ENCODE data around the gene DOCK1. TPM values are rescaled to one million over a fixed set of nuclear protein-coding genes. Genes with fewer than 3 reads are reported as not detected.
"Not testable (repeated sequence)": the region's sequence is repeated elsewhere in the genome, so short reads cannot be mapped to it uniquely, and the experiment has no call there.

DOCK1 gene
- total RNA-seq, 1 donor from 2014 or later: 99.7 TPM

GRCh38 chr10:126898460-126898859, 6.8 kb upstream of the DOCK1 start:
- DNase-seq (ENCODE audit: low spot score) (no peak), ATAC-seq (no peak)
- intact Hi-C loops (cut with DNase I): no loop called here

GRCh38 chr10:126899529-126899928, 5.7 kb upstream of the DOCK1 start:
- not testable (repeated sequence) for DNase-seq (ENCODE audit: low spot score); ATAC-seq

GRCh38 chr10:126902157-126902556, 3.1 kb upstream of the DOCK1 start:
- DNase-seq (ENCODE audit: low spot score) (no peak), ATAC-seq (no peak)
- intact Hi-C loops (cut with DNase I): no loop called here

More at GRCh38 chr10:126899529-126899928, 5.7 kb upstream of the DOCK1 start:
- intact Hi-C loops (cut with DNase I): not testable (repeated sequence)

- ATAC-seq (no peak), DNase-seq (ENCODE audit: low spot score) (no peak)
- intact Hi-C loops (cut with DNase I): no loop called here
Observed at GRCh38 chr10:126903656-126904360, 1.4 kb upstream of the DOCK1 start.

- intact Hi-C loops (cut with DNase I): no loop called here
- ATAC-seq (no peak), DNase-seq (ENCODE audit: low spot score) (no peak)
Observed at GRCh38 chr10:126904516-126904817, 761 bp upstream of the DOCK1 start.

- DNase-seq (ENCODE audit: low spot score) (no peak), ATAC-seq (peak; percentile 39)
- intact Hi-C loops (cut with DNase I): no loop called here
Observed at GRCh38 chr10:126905776-126906703, 812 bp downstream of the DOCK1 start.

GRCh38 chr10:126906704-126907422, 1.6 kb downstream of the DOCK1 start:
- intact Hi-C loops (cut with DNase I): no loop called here
- no peak for DNase-seq (ENCODE audit: low spot score)
- ATAC-seq: peak; percentile 7

- ATAC-seq (no peak), DNase-seq (ENCODE audit: low spot score) (no peak)
- intact Hi-C loops (cut with DNase I): no loop called here
Observed at GRCh38 chr10:126907423-126907970, 2.3 kb downstream of the DOCK1 start.

GRCh38 chr10:126908225-126908624, 3.0 kb downstream of the DOCK1 start:
- intact Hi-C loops (cut with DNase I): no loop called here
- DNase-seq (ENCODE audit: low spot score) (no peak), ATAC-seq (peak; percentile 20)

- ATAC-seq: no peak
- intact Hi-C loops (cut with DNase I): no loop called here
- DNase-seq (ENCODE audit: low spot score): no peak
Observed at GRCh38 chr10:126908729-126909128, 3.5 kb downstream of the DOCK1 start.

- intact Hi-C loops (cut with DNase I): no loop called here
- DNase-seq (ENCODE audit: low spot score): no peak
- no peak for ATAC-seq
Observed at GRCh38 chr10:126909147-126909546, 3.9 kb downstream of the DOCK1 start.

GRCh38 chr10:126910196-126910595, 5.0 kb downstream of the DOCK1 start:
- intact Hi-C loops (cut with DNase I): no loop called here
- ATAC-seq: no peak
- DNase-seq (ENCODE audit: low spot score): no peak

- no peak for DNase-seq (ENCODE audit: low spot score)
- intact Hi-C loops (cut with DNase I): no loop called here
- ATAC-seq: no peak
Observed at GRCh38 chr10:126910798-126911197, 5.6 kb downstream of the DOCK1 start.

- intact Hi-C loops (cut with DNase I): no loop called here
- ATAC-seq (no peak), DNase-seq (ENCODE audit: low spot score) (no peak)
Observed at GRCh38 chr10:126911301-126911700, 6.1 kb downstream of the DOCK1 start.

- DNase-seq (ENCODE audit: low spot score): no peak
- intact Hi-C loops (cut with DNase I): no loop called here
- ATAC-seq: no peak
Observed at GRCh38 chr10:126913316-126913715, 8.1 kb downstream of the DOCK1 start.

- no peak for DNase-seq (ENCODE audit: low spot score)
- intact Hi-C loops (cut with DNase I): no loop called here
- ATAC-seq: no peak
Observed at GRCh38 chr10:126914561-126914960, 9.3 kb downstream of the DOCK1 start.

- ATAC-seq; intact Hi-C loops (cut with DNase I); DNase-seq (ENCODE audit: low spot score): not testable (repeated sequence)
Observed at GRCh38 chr10:126916952-126917351, 11.7 kb downstream of the DOCK1 start.

- intact Hi-C loops (cut with DNase I): no loop called here
- DNase-seq (ENCODE audit: low spot score) (no peak), ATAC-seq (no peak)
Observed at GRCh38 chr10:126917375-126917774, 12.1 kb downstream of the DOCK1 start.

Measured in sciatic nerve (tissue), 2 donors.